HUDEP-2 (cell line): Measurements from ENCODE around the gene HSPB3.
"Not testable (repeated sequence)": the region's sequence is repeated elsewhere in the genome, so short reads cannot be mapped to it uniquely, and the experiment has no call there.

ENCODE experiments used
- DNase-seq, 76 experiments: peaks; one replicate each; lab custom pipeline; 2025; ENCODE audit not compliant: unreplicated experiment in 76 of 76; lab: John Stamatoyannopoulos, UW

The HSPB3 gene

GRCh38 chr5:54455413-54456157 is at the start of gene HSPB3:
TSS of gene HSPB3 (plus strand) at chr5:54455699. CDS start at chr5:54455790, 91 bp downstream.
- no peak for DNase-seq

- DNase-seq = no peak
Observed at GRCh38 chr5:54411176-54411575, 44.3 kb upstream of the HSPB3 start.

GRCh38 chr5:54412913-54413312 is 42.6 kb upstream of the HSPB3 start:
- no peak for DNase-seq

- DNase-seq = no peak
Observed at GRCh38 chr5:54415147-54415546, 40.4 kb upstream of the HSPB3 start.

- DNase-seq = peak in 1 of 76 experiments; percentile 19
Observed at GRCh38 chr5:54415896-54416601, 39.5 kb upstream of the HSPB3 start.

GRCh38 chr5:54419573-54420423 is 35.7 kb upstream of the HSPB3 start:
- peak in 37 of 76 experiments; percentile 2 to 59 (median 36) for DNase-seq

- DNase-seq = not testable (repeated sequence)
Observed at GRCh38 chr5:54420511-54420910, 35.0 kb upstream of the HSPB3 start.

- DNase-seq = peak in 1 of 76 experiments; percentile 4
Observed at GRCh38 chr5:54421976-54422375, 33.5 kb upstream of the HSPB3 start.

- DNase-seq = no peak
Observed at GRCh38 chr5:54425258-54425657, 30.2 kb upstream of the HSPB3 start.

GRCh38 chr5:54426209-54426608 is 29.3 kb upstream of the HSPB3 start:
- DNase-seq = no peak

GRCh38 chr5:54434650-54435049 is 20.8 kb upstream of the HSPB3 start:
- DNase-seq = not testable (repeated sequence)

GRCh38 chr5:54438620-54439389 is 16.7 kb upstream of the HSPB3 start:
- peak in 6 of 76 experiments; percentile 6 to 11 (median 8) for DNase-seq

GRCh38 chr5:54440456-54440893 is 15.0 kb upstream of the HSPB3 start:
- no peak for DNase-seq

GRCh38 chr5:54442271-54442670 is 13.2 kb upstream of the HSPB3 start:
- DNase-seq = no peak

- peak in 5 of 76 experiments; percentile 4 to 21 (median 13) for DNase-seq
Observed at GRCh38 chr5:54443270-54443669, 12.2 kb upstream of the HSPB3 start.

- no peak for DNase-seq
Observed at GRCh38 chr5:54445691-54446378, 9.7 kb upstream of the HSPB3 start.

GRCh38 chr5:54446379-54446732 is 9.1 kb upstream of the HSPB3 start:
- no peak for DNase-seq

GRCh38 chr5:54449923-54450322 is 5.6 kb upstream of the HSPB3 start:
- no peak for DNase-seq

- DNase-seq = no peak
Observed at GRCh38 chr5:54450542-54450941, 5.0 kb upstream of the HSPB3 start.

GRCh38 chr5:54453046-54453445 is 2.5 kb upstream of the HSPB3 start:
- DNase-seq = no peak
